SHP77 treated with DMSO at 0.1 percent for 48 hours (cell line): ENCODE data around the gene COL5A1.

Experiments
- DNase-seq: peaks from one replicate; lab custom pipeline; 2025; lab: John Stamatoyannopoulos, UW

COL5A1 gene

DNA sequence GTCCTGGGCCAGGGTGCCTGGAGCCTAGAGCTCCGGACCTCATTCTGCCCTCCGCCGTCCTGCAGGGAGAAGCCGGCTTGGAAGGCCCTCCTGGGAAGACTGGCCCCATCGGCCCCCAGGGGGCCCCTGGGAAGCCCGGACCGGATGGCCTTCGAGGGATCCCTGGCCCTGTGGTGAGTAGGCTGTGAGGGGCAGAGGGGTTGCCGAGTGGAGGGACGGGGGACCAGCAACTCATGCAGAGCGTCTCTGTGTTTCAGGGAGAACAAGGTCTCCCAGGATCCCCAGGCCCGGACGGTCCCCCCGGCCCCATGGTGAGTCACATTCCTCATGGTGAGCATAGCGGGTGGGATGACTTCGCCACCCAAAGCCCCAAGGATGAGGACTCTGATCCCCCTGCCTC lies 177.0 kb downstream of the COL5A1 start:
- no peak for DNase-seq

DNA sequence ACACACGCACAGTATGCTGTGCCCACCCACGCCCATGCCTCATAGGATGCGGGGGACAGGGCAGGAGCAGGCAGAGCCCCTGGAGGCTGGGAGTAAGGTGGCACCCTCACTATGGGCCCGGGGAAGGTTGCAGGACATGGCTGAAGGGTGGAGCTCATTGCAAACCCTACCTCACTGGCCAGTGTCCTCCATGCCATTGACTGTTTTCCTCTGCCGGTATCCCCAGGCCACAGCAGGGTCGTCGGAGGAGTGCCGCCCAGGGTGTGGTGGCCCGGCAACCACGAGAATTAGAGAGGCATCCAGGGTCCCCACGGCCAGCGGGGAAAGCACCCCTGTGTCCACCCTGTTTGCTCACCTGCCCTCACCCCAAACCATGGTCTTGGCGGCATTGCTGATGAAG lies 179.3 kb downstream of the COL5A1 start:
- no peak for DNase-seq

DNA sequence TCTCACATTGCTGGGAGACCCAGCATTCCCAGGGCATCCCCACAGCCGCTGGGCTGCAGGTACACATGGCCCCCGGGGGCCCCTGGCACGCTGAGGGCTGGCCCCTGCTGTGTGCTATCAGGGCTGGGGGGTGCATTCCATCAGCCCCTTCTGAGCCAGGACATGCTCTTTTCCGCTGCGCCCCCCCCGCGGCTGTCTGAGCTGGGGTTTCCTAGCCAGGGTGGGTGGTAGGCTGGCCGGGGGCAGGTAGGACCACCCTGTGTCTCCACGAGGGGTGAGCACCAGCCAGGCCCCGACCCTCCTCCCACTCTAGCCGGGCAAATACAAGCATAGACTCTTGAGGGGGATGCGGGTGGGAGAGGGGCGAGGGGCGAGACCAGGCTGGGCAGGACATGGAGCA lies 180.9 kb downstream of the COL5A1 start:
- no peak for DNase-seq

DNA sequence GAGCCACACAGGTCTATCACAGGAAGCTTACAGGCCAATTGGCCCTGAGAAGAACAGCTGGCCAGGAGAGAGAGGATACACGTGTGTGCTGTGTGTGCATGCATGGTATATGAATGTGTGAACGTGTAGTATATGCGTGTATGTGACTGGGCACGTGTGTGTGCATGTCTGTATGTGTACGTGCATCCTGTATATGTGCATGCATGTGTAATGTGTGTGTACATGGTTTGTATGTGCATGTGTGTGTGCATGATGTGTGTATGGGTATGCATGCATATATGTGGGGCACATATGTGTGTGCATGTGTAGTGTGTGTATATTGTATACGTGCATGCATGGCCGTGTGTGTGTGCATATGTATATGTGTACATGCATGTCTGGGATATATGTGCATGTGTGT lies 182.0 kb downstream of the COL5A1 start:
- DNase-seq: no peak

DNA sequence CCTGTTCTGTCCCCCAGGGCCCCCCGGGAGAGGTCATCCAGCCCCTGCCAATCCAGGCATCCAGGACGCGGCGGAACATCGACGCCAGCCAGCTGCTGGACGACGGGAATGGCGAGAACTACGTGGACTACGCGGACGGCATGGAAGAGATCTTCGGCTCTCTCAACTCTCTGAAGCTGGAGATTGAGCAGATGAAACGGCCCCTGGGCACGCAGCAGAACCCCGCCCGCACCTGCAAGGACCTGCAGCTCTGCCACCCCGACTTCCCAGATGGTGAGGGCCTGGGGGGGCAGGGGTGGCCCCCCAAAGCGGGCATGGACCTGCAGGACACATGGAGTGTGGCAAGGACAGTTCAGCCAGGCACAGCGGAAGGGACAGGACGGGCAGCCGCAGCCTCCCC lies 183.0 kb downstream of the COL5A1 start:
- DNase-seq: no peak

DNA sequence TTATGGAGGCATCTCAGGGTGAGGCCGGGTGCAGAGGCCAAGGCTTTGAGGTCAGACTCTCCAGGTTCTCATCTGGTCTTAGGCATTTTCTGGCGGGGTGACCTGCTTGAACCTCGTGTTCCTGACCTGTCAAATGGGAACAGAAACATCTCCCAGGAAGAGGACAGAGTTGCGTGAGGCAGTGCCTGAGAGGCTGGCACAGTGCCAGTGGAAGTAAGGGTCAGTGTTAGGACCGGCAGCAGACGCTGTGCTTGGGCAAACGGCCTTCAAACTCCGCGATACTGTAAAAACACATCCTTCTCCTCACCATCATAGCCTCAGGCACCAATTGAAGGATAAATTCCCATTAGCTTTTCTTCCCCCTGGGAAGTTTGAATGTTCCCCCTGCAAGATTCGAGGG lies 183.4 kb downstream of the COL5A1 start:
- no peak for DNase-seq

DNA sequence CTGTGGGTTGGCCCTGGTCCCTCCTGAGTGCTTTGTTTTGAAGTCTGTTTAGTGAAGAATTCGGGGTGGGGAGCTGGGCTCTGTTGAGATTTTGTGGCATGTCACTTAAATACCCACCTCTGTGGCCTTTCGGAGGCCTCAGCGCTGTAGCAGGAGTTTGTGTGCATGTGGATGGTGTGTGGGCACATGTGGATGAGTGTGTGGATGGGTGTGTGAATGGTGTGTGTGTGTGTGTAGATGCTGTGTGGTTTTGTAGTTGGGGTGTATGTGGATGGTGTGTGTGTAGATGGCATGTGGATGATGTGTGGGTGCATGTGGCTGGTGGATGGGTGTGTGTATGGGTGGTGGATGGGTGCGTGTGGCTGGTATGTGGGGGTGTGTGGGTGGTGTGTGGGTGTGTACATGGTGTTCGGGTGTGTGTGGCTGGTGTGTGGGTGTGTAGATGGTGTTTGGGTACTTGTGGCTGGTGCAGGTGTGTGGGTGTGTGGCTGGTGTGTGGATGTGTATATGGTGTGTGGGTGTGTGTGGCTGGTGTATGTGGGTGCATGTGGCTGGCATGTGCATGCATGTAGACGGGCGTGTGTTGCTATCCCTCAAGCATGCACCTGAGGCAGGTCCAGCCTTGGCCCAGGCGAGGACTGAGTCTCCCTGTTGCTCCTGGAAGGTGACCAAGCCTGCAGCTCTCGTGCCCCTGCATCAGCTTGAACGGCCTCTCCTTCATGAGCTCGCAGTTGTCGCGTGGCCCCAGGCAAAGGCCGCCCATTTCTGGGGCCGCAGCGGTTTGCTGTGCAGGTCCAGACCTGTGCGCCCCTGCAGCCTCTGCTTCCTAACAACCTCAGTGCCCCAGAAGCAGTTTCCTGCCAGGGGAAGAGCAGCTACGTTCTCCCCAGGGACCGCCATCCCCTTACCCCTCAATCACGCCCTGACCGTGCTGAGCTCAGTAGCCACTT lies 185.0 kb downstream of the COL5A1 start:
- DNase-seq: no peak

DNA sequence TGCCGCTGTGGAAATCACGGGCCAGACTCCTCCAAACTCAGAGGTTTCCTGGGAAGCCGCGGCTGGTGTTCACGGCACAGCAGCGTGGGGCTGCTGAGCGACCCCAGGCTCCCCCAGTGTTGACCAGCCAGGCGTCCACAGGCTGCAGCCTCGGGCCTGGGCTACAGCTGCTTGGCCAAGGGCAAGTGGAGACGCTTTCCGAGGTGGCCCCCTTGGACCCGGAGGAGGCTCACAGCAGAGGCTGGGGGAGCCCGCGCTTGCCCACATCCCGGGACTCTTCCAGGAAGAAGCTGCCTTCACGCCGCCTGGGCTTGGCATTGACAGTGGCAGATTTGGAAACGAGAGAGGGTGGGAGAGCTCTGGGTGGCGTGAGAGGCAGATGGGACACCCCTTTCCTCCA lies 186.0 kb downstream of the COL5A1 start:
- no peak for DNase-seq

DNA sequence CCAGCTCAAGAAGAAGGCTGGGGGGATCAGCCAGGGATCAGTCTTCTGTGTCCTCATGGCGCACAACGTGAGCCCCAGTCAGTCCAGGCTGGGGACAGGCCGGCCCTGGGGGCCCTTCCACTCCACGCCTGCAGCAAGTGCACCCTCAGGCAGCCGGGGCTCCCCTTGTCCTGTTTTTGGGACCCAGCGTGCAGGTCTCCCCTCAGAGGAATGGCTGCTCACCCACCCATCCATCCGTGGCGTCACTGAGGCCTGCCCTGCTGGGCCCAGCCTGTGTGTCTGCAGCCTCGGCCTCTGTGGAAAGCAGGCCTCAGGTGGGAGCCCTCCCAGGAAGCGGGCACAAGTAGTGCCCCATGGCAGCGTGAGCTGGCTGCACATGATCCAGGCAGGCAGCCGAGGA lies 186.4 kb downstream of the COL5A1 start:
- no peak for DNase-seq

DNA sequence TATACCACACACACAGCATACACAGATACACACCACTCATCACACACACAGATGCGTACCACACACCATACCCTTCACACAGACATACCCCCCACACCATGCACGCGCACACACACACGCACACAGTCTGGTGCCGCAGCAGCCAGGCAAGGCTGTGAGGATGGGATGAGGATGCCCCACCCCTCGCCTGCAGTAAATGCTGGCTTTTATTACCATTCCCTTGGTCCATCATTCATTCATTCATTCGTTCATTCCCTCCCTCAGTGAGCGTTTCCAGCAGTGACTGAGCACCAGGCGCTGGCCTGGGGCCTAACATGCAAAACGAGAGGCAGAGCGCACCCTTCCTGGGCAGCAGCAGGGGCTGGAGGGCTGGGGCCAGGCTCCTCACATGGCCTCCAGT lies 187.3 kb downstream of the COL5A1 start:
- no peak for DNase-seq

DNA sequence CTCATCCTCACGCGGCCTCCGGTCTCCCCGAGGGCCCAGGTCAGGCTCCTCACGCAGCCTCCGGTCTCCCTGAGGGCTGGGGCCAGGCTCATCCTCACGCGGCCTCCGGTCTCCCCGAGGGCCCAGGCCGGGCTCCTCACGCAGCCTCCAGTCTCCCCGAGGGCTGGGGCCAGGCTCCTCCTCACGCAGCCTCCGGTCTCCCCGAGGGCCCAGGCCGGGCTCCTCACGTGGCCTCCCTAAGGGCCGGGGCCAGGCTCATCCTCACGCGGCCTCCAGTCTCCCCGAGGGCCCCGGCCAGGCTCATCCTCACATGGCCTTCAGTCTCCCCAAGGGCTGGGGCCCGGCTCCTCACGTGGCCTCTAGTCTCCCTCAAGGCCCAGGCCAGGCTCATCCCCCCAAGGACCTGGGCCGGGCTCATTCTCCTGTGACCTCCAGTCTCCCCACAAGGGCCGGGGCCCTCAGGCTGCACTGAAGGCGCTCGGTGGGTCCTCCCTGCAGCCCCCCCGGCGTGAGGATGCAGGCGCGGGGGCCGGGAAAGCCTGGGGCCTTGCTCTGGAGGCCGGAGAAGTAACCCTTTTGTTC lies 187.8 kb downstream of the COL5A1 start:
- DNase-seq: no peak

DNA sequence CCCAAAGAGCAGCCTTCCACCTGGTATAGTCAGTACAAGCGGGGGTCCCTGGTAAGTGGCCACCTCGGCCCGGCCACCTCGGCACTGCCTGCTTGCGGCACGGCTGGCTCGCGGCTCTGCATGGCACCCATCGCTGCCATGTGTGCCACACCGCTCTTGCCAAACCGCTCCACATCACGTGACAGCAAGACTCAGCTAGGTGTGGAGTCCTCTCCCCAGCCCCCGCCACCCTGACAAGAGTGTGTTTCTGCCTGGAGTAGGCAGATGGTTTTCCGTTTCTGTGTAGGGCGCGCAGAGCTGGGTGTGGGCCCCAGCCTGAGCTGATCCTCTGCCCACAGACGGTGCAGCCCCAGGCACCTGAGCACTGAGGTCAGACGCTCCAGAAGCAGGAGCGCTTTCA lies 188.5 kb downstream of the COL5A1 start:
- no peak for DNase-seq

DNA sequence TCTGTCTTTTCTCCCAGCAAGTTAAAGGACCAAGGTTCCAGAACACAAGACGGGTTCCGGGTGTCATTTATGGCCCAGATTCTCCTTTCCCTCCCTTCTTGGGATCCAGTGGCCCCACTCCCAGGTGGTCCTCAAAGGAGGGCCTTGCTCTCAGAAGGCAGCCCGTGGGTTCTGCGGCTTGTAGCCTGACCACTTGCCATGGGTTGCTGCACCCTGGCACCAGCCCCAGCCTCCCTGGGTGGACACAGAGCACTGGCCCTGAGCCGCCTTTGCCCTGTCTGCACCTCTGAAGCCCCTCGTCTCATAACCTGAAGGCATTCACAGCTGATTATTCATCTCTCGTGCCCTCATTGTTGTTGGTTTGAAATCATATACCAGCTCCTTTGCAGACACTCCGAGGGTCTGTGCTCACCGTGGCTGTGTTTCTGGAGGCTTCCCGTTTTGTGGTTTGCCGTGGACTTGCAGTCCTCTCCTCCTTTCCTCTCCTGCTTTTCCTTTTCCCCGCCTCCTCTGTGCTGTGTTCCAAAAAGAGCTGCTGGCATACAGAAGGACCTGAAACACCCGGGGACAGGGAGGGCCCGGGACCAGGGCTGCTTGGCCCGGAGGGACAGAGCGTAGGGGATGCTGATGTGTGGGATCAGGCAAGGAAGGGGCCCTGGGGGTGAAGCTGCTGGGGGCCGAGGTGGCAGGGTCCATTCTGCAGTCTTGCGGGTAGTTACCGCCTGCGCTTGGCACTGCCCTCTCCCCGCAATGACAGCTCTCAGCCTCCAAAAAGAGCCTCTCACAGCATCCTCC lies 189.5 kb downstream of the COL5A1 start:
- no peak for DNase-seq

DNA sequence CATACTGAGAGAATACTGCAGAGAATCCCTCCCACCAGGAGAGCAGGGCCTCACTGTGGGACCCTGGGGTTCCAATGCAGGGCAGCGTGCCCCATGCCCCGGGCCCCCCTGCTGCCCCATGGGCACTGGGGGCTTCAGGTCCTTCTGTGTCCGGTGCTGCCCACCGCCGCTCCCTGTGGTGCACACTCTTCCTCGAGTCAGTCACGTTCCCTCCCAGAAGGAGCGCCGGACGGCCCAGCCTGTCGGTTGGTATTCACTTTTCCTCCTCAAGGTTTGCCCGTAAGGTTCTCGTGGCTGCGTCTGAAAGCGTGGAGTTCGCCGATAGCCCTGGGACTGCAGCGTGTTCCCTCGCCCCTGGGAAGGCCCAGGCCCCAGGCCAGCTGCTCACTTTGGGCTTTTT lies 190.9 kb downstream of the COL5A1 start:
- no peak for DNase-seq

DNA sequence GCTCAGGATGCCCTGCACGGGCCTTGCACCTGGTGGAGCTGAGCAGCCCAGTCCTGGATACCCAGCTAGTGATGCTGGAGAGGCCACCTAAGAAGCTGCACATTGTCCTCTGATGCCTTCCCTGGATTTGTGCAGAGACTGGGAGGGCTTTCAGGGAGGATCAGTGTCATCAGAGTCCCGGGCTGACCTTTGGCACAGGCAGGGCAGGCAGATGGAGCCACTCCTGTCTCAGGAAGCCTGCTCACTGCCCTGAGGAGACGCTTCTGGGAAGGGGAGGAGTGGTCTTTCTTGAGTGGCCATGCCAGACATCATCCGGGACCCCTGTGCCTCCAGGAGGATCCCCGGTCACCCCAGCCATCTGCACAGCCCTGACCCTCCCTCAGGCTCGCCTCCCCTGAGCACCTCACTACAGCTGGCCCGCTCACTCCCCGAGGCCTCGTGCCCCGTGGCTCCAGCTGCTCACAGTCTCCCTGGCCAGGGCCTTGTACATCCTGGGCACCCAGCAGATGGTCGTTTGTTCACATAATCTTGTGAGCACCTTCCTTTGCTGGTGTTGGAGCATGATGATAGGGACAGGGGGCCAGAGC lies 191.8 kb downstream of the COL5A1 start:
- no peak for DNase-seq

DNA sequence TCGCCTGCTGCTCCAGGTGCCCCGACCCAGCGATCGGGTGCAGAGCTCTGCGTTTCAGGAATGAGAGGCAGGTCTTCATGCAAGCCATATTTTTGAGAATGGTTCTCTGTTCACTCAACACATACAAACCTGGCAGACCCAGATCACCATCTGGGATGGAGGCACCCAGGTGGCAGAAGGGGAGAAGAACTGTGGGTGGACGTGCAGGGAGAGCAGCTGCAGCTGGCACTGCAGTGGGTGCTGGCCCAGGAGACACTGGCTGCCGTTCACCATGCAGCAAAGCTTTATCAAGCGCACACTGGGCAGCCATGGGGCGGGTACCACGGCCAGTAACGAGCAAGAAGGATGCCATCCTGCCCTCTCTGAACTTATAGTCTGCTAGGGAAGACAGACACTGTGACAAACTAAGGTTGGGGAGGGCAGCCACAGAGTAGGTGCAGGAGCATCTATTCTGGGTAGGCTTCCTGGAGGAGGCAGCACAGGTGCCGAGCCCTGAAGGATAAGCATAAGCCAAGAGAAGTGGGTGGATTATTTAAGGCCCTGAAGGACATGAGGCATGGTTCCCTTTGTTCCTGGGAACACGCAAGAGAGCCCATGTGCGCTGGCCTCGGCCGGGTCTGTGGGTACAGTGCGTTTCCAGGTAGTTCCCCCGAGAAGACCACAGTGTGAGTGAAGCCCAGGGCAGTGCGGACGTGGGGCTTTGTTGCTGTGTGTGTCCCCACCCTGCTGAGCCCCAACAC lies 192.8 kb downstream of the COL5A1 start:
- DNase-seq: no peak

DNA sequence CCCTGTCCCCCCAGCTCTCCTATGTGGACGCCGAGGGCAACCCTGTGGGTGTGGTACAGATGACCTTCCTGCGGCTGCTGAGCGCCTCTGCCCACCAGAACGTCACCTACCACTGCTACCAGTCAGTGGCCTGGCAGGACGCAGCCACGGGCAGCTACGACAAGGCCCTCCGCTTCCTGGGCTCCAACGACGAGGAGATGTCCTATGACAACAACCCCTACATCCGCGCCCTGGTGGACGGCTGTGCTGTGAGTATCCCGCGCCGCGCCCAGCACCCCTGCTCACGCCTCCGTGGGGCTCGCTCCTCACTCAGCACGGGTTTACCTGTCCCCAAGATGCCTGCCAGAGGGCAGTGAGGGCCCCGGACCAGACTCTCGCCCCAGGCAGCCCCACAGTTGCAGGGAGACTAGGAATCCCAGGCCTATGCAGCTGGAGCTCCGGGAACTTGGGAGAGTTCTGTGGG lies 193.4 kb downstream of the COL5A1 start:
- DNase-seq: no peak

DNA sequence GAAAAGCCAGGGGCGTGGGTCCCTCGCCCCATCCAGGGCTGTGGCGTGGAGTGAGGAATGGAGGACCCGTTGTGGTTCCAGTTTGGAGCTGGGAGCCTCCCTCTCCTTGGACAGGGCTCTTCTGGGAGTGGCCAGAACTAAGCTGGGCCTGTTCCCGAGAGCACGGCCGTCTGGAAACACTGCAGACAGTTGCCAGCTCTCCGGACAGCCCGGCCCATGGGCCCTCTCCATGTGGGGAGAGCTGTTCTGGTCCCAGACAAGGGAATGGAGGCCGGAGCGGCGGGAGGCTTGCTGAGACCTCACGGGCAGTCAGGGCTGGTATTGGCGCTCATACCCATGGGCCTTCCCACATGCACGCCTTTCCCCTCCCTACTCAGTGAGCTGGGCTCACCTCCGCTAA lies 193.8 kb downstream of the COL5A1 start:
- DNase-seq: no peak

DNA sequence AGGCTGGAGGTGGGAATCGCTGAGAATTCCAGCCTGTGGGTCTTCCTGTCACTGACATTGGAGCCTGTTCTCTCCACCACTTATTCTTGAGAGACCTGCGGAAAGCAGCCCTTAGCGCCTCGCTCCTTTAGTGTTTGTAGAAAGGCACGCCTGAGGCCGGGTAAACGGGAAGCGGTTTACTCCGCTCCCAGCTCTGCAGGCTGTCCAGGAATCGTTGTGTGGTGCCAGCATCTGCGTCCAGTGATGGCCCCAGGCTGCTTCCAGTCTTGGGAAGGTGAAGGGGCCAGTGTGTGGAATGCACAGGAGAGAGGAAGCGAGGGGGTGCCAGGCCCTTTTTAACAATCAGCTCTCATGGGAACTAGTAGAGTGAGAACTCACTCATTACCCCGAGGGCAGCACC lies 194.4 kb downstream of the COL5A1 start:
- no peak for DNase-seq

DNA sequence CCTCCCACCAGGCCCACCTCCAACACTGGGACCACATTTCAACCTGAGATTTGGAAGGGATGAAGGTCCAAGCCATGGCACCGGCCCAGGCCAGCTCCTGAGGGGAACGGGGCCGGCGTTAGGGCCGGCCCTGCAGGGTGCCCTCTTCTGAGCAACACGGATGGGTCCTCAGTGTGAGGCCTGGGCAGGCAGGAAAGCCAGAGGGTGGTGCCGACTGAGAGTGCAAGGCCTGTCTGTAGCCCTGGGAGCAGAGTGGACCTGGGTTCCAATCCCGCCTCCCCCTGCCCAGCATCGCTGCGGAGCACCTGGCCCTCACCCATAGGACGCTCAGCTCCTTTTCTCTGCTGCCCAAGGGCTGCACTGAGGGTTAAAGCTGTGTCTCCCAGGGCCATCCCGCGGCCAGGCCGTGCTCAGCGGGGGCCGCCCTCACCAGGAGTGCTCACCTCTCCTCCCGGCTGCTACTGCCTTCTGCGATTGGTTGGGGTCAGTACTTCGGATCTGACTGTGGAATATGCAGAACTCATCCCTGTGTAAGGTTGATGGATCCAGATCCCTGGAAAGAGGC lies 194.9 kb downstream of the COL5A1 start:
- no peak for DNase-seq

DNA sequence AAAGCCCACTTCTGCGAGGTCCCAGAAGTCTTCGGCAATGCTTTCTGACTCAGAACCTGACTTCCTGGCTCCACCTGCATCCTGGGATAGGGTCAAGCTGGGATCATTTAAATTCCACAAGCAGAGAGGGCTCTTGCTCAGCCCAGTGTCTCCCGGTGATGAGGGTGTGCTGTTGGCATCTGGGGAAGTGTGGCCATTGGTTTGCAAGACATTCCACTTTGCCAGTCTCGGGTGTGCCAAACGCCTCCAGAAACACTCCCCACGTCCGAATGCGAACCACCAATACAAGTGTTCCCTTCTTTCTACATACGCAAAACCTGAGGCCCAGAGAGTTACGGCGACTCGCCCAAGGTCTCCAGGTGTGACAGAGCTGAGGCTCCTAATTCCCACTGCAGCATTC lies 195.9 kb downstream of the COL5A1 start:
- DNase-seq: no peak
